Stimulated activated CD8-positive, alpha-beta memory T cell treated with anti-CD3 and anti-CD28 coated beads, Interleukin-4, amount 100 ng/mL, for 48 hours (primary cell): Measurements from ENCODE around the gene DISP2.

Source experiments
- DNase-seq: peaks from one replicate; pipeline ENCODE4 v3.0.0-alpha.2; 2020

Gene DISP2

GRCh38 chr15:40344631-40345120, 13.3 kb upstream of the DISP2 start:
- peak; percentile 78 for DNase-seq

GRCh38 chr15:40345225-40345866, 12.7 kb upstream of the DISP2 start:
- DNase-seq = no peak

GRCh38 chr15:40345867-40346578, 12.0 kb upstream of the DISP2 start:
- DNase-seq = no peak

- DNase-seq = no peak
Observed at GRCh38 chr15:40346579-40347558, 11.2 kb upstream of the DISP2 start.

GRCh38 chr15:40347559-40348473, 10.2 kb upstream of the DISP2 start:
- no peak for DNase-seq

GRCh38 chr15:40348474-40348870, 9.5 kb upstream of the DISP2 start:
- DNase-seq = no peak

GRCh38 chr15:40349163-40349562, 8.9 kb upstream of the DISP2 start:
- DNase-seq = no peak

- DNase-seq = no peak
Observed at GRCh38 chr15:40352281-40352901, 5.6 kb upstream of the DISP2 start.

GRCh38 chr15:40353697-40354096, 4.3 kb upstream of the DISP2 start:
- no peak for DNase-seq

GRCh38 chr15:40354408-40355171, 3.4 kb upstream of the DISP2 start:
- no peak for DNase-seq

- DNase-seq = no peak
Observed at GRCh38 chr15:40355976-40356585, 1.9 kb upstream of the DISP2 start.

GRCh38 chr15:40357246-40357645, 773 bp upstream of the DISP2 start:
- no peak for DNase-seq

- peak; percentile 54 for DNase-seq
Observed at GRCh38 chr15:40358471-40359353, 693 bp downstream of the DISP2 start.

- no peak for DNase-seq
Observed at GRCh38 chr15:40360015-40360414, 2.0 kb downstream of the DISP2 start.

- no peak for DNase-seq
Observed at GRCh38 chr15:40361640-40362039, 3.6 kb downstream of the DISP2 start.

GRCh38 chr15:40363611-40364010, 5.6 kb downstream of the DISP2 start:
- DNase-seq = no peak

- DNase-seq = no peak
Observed at GRCh38 chr15:40364251-40364650, 6.2 kb downstream of the DISP2 start.

- no peak for DNase-seq
Observed at GRCh38 chr15:40365016-40365415, 7.0 kb downstream of the DISP2 start.
